DMS53 treated with DMSO at 0.1 percent for 48 hours (cell line): Measurements from ENCODE around the gene ZNF212.
"Not testable (repeated sequence)": the region's sequence is repeated elsewhere in the genome, so short reads cannot be mapped to it uniquely, and the experiment has no call there.

Experiments
- DNase-seq: peaks from one replicate; lab custom pipeline; 2025; ENCODE audit not compliant: unreplicated experiment; lab: John Stamatoyannopoulos, UW

Gene ZNF212

DNA sequence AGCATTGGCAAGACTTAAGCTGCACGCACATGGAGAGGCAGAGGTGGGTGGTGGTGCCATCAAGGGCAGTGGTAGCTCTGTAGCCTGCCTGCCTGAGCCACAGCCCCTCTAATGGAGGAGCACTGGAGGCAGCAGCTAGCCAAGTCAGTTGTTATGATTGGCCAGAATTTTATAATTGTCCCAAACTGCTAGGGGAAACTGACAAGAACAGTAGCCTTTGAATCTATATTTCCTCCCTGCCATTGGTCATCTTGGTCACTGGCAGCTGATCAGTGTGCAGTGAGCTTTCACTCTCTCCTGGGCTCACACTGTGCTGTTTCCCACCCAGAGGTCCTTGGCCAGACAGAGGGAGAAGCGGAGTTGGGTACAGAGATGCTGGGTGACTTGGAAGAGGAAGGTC is 12.9 kb downstream of the ZNF212 start:
- no peak for DNase-seq

DNA sequence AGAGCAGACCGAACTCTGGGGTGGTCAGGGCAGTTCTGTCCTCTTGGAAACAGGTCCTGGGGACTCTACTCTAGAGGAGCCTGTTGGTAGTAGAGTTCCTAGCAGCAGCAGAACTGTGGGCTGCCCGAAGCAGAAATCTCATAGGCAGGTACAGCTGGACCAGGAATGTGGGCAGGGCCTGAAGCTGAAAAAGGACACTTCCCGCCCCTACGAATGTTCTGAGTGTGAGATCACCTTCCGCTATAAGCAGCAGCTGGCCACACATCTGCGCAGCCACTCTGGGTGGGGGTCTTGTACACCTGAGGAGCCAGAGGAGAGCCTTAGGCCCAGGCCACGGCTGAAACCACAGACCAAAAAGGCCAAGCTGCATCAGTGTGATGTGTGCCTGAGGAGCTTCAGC is 14.2 kb downstream of the ZNF212 start:
- DNase-seq, result no peak

DNA sequence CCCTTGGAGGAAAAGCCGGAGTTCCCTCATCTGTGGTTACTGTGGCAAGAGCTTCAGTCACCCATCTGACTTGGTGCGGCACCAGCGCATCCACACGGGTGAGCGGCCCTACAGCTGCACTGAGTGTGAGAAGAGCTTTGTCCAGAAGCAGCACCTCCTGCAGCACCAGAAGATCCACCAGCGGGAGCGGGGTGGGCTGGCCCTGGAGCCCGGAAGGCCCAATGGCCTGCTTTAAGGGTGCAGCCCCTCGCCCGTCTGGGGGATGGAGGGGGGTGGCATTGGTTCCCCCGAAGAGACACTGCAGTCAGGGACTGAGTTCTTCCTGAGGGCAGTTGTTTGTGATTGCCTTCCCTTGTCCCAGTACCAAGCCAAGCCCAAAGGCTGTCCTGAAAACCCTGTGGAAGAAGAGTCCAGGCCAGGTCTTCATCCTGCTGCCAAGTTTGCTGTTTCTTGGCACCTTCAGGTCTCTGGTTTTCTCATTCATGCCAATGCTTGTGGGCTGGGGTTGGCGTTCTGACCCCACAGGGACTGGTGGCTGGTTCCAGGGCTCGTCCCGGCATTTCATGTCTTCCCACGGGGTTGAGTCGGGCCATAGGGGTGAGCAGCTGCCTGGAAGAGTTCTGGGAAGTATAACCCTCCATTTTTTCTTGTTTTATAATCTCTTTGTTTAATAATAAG is 14.9 kb downstream of the ZNF212 start:
- no peak for DNase-seq

DNA sequence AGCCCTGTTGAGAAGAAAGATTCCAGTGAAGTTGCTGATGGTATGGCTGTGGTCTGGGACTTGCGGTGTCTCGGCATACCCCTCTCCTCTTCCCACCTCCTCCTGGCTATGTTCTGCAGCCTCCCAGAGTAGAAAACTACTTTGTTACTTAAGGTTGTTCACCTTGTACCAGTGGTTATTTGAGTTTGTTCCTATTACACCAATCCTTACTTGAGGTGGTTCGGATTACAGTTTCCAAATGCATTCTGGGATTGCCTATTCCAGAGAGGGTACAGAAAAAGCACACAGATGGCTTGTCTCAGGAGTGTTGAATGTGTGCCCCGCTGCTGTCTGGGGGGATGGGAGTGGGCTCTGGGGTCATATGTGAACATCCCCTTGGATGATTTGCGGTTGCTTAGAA is 15.7 kb downstream of the ZNF212 start:
- DNase-seq, result no peak

DNA sequence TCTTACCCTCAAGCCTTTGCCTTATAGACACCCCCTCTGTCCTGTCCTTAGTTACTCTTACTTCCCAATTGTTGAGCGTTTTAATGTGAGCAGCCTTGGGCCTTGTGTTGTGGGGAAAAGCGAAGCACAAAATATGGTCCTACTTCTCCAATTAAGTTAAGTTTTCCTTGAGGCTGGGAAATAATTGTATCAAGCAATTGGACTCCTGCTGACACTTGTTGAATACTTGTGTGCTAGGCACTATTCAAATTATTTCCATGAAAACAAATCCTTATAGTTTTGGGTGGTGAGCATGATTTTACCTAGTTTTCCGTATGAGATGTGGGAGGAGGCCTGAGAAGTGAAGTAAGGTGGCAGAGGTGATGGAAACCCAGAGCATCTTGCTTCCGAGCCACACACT is 17.1 kb downstream of the ZNF212 start:
- no peak for DNase-seq

DNA sequence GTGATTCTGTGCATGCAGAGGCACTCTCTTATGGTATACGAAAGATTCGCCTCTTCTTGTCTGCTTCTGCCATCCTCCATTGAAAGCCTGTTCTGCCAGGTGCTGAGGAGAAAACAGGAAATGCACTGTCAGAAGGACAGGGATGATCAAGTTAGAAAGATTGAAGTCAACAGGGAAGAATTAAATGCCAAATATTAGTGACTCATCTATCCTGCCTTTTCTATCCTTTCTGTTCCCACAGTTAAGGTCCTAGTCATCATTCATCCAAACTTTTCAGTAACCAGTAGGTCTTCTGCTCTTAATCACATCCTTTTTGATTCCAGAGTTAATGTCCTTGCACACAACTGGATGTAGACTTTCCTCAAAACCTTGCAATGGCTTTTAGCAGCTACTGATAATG is 17.7 kb downstream of the ZNF212 start:
- DNase-seq, result no peak

DNA sequence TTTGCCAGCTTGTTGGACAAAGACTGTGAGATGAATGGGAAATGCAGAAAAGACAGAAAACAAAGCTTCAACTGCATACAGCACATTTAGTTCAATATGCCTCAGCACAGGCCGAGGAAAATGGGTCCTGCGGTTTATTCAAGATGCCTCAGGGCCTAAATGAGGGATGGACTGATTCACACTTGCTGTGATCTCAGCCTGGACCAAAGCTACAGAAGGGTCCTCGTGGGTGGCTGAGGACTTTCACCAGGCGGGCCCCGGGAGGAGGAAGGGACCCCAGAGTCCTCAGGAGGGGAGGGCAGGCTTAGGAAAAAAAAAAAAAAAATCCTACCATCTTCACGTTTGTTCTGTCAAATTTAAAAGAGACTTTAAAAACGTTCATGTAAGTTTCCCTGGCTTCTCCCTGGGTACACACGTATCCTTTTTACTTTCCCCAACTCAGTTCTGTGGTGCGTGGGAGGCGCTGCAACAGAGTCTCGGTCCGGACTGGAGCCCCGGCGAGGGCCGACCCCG is 21.9 kb downstream of the ZNF212 start:
- DNase-seq, result peak; percentile 51

DNA sequence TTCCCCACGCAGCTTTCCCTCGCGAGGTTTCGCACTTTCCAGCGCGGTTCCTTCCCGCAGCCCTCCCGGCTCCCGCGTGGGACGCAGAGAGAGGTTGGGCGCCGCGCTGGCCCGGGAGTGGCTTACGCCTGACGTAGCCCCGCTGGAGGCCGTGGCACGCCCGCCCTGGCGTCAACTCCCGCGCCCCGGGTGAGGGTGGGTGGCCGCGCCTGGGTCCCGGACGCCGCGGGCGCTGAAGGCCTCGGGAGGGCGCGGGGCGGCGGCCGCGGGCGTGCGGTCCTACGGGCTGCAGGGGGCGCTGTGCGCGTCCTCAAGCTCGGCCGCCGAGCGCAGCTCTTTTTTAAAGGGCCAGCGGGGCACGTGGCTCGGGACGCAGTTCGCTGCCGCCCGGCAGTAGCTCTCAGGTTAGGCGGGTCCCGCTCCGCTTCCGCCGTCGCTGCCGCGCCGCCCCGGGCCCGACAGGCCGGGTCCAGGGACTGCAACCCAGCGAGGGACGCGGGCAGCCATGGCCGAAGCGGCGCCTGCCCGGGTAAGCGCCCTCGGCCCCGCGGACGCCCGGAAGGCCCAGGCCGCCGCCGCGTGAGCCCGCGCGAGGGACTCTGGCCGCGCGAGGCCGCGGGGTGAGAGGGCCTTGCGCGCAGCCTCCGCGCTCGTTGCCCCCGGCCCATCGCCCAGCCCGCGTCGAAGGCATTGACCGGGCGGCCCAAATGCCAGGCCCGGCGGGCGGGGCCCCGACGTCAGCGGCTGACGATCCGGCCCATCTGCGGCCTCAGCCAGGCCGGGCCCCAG is 22.6 kb downstream of the ZNF212 start, which contains the start of gene ZNF783:
ZNF783 (plus strand) TSS at position 368 of the 789 bp plus-strand sequence; CDS start at position 506, 138 bp downstream.
- DNase-seq, result peak; percentile 91

DNA sequence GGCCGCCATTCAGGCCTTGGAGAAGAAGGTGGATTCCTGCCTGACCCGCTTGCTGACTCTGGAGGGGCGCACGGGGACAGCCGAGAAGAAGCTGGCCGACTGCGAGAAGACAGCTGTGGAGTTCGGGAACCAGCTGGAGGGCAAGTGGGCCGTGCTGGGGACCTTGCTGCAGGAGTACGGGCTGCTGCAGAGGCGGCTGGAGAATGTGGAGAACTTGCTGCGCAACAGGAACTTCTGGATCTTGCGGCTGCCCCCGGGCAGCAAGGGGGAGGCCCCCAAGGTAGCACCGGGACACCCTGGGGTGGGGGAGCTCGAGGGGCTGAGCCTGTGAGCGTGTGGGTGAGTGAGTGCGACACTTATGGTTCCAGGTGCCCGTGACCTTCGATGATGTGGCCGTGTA is 27.0 kb downstream of the ZNF212 start:
- DNase-seq, result no peak

DNA sequence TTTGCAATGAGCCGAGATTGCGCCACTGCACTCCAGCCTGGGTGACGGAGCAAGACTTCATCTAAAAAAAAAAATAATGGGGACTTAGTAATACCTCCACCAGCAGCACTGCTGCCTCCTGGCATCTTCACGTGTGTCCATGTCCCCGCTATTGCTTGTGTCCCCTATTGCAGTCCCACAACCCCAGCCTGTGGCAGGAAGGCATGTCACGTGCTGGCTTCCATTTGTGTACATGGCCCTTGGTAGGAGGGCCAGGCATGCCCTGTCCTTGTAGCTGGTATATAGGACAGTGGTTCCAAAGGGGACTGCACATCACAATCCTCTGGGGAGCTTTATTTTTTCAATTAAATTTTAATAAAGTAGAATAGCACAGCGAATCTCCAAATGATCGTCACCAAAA is 28.3 kb downstream of the ZNF212 start:
- DNase-seq, result no peak

DNA sequence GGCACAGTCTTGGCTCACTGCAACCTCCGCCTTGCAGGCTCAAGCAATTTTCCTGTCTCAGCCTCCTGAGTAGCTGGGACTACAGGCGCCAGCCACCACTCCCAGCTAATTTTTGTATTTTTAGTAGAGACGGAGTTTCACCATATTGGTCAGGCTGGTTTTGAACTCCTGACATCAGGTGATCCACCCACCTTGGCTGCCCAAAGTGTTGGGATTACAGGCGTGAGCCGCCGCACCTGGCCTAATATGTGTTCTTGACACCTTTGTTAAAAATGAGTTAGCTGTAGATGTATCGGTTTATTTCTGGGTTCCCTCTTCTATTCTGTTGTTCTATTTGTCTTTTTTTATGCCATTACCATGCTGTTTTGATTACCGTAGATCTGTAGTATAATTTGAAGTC is 35.0 kb downstream of the ZNF212 start:
- DNase-seq, result not testable (repeated sequence)

DNA sequence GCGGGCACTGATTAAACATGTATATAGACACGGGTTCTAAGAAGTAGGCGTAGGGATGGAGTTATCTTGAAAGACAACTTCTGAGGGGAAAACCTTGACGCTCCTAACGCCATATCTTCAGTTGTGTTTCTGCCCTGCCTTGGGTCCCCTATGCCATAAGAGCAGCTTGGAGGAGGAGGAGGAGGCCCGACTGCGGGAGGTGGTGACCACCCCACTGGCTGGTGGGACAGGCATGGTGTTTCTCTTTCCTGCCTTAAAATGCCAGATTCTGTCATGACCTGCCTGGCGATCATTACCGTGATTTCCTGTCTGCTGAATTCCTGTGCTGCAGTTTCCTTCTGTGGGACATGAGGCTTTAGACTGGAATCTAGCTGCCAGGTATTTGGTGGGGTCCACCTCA is 38.4 kb downstream of the ZNF212 start:
- no peak for DNase-seq

DNA sequence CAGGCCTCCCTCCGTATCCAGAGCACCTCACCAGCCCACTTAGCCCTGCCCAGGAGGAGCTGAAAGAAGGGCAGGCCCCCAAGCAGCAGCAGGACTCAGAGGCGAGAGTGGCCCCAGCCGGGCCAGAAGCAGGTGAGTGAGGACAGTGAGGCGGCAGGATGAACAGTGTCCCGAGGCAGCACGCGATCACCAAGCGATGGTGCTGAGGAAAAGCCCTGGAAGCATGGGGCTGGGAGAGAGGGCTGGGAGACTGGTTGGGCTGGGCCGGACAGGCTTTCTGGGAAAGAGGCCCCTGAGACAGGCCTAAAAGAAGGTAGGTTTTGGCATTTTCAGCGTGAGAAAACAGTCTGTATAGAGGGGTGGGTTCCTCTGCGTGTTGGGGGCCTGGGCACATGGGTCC is 38.9 kb downstream of the ZNF212 start:
- no peak for DNase-seq

DNA sequence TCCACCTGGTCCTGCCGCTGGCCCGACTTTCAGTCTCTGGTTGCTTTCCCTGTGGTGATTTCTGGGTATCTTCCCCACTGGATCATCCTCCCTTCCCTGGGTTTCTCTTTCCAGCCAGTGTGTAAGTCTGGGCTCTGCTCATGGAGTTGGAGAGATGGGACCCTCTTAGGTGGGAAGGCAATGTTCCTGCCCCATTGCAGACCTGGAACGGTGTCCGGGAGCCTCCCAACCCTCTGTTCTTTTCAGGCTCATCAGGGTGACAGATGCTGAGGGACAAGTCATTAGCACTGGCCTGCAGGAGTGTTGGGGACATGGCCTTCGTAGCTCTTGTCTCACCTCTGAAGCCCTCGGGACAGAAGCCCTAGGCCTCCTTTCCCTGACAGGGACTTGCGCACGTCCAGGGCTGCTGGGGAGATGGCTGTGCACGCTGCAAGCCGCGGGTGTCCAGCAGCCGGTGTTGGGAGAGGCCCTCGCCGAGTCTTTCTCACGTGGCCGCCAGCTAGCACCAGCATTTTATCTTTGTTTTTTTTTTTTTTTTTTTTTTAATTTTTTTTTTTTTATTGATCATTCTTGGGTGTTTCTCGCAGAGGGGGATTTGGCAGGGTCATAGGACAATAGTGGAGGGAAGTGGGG is 39.8 kb downstream of the ZNF212 start:
- no peak for DNase-seq

DNA sequence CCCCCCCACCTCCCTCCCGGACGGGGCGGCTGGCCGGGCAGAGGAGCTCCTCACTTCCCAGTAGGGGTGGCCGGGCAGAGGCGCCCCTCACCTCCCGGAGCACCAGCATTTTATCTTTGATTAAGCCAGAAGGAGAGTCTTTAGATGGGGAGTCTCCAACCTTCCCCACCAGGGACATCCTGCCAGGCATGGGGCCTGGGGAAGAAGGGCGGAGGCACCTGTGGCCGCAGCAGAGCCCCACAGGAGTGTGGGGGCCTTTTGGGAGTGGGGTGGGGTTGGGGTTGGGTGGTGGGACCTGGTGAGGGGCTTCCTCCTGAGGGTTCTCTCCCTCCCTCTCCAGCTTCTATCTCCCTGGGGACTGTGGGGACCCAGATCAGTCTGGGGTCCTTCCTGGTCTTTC is 40.7 kb downstream of the ZNF212 start:
- no peak for DNase-seq

DNA sequence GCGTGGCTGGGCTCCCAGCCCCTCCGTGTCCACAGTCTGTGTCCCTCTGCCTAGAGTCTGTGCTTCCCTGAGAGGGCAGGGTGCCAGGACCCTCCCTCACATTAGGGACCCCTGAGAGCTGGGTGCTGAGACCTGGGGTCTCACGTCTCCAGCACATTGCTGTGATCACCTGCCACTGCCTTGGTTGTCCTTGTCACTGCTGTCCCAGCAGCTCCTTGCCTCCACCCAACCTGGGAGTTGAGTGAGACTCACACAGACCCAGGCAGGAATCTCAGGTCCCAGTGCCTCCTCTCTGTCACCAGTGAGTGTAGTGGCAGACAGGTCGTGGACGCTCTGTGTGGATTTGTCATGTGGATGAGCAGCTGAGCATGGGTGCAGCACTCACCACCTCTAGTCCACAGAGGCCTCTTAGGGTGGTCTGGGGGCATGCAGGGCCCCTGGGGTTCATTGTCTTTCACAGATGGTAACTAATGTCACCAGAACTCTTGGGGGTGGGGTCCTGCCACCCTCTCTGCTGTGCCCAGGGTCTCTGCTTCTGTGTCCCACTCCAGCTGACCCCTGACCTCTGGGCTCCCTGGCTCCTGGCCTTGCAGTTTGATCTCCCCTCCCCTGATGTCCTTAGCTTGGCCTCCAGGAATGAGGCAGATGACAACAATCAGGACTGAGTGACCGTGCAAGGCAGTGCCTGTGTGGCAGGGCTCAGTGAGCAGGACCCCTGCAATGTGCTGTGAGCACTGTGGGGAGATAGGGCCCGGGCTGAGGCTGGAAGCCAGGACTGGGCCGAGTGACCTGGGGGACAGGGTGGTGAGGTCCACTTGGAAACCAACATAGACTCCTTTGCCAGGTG is 41.4 kb downstream of the ZNF212 start:
- DNase-seq, result no peak

DNA sequence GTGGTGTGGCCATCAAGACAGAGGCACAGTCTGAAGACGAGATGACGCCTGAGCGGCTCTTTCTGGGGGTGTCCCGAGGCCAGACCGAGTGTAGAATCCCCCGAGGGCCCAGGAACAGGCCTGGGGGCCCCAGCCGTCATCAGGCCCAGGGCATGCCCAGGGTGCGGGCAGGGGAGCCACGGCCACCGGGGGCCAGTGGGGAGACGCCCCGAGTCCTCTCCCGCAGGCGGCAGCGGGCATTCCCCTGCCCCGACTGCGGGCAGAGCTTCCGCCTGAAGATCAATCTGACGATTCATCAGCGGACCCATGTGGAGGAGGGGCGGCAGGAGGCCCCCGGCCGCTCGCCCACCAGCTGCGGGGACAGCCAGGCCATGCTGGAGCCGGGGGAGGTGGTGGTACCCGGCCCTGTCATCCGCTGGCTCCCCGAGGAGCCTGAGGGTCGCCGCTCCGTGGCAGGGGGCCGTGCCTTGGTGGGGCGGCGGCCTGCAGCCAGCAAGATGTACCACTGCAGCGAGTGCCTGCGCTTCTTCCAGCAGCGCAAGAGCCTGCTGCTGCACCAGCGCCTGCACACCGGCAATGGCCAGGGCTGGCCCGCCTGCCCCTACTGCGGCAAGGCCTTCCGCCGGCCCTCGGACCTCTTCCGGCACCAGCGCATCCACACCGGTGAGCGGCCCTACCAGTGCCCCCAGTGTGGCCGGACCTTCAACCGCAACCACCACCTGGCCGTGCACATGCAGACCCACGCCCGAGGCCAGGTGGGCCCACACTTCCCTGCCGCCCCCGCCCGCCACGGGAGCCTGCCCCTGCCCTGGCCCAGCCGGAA is 42.3 kb downstream of the ZNF212 start:
- DNase-seq, result no peak

DNA sequence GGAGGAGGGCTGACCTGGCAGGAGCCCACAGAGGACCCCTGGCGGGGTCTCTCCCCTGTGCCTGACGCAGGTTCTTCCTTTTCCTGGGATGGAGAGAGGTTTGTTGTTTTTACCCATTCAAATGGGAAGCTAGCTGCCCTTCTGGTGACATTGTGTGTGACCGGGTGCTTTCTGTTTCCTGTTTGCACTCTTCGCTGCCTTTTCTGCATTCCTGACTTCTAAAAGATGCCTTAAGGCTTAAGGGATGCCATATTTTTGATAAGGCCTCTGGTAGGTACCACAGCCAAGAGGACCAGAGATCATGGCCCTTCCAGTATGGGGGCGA is 42.8 kb downstream of the ZNF212 start:
- no peak for DNase-seq

DNA sequence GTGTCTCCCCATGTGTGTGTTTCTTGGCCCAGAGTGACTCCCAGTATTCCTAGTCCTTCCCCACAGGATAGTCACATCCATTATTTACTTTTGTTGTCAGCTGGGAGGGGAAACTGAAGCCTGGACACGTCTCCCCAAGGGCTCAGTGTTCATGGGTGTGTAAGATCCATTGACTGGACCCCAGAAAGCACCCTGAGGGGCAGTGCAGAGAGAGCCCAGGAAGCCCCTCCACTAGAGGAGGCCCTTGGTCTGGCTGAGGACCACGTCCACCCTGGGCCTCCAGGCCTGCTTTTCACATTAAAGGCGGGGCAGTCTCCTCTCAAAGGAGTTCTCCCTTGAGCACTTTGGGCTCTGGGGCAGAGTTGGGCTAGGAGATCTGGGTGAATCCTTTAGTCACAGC is 43.9 kb downstream of the ZNF212 start:
- DNase-seq, result no peak

DNA sequence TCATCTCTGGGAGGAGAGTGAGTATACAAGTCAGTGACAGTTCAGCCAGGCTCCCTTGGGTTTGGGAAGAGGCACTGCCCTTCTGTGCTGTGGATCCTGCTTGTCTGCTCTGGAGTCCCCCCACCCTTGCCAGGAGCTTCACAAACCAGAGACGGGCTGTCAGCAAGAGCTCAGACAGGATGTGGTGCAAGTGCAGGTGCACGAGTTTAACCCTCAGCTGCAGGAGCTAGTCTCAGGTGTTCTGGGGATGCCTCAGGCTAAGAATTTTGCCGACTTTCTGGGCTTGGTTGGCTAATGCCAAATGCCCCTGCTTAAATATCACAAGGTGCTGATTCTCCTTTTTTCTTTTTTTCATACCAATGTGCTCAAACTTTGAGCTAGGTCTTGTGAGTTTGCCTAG is 44.9 kb downstream of the ZNF212 start:
- peak; percentile 66 for DNase-seq
